Uterus (tissue), 4 donors: Measurements from ENCODE around the gene CLNK. TPM values are rescaled to one million over a fixed set of nuclear protein-coding genes. Genes with fewer than 3 reads are reported as not detected.

Source experiments
- DNase-seq, 2 donors: peaks; one replicate each; pipeline ENCODE4 v3.0.0-alpha.2; 2019 to 2020
- H3K27ac ChIP-seq, 2 donors: fragments of 200-600 bp; sonication (generic); 1 replicate in 1 of 2; 2 replicates in 1 of 2; pipeline ENCODE4 v1.5.1; 2016 to 2018
- H3K27me3 ChIP-seq, 2 donors: fragments of 200-600 bp; sonication (generic); one replicate each; pipeline ENCODE4 v1.5.1; 2018 to 2019; ENCODE audit warnings: control low read depth in 1 of 2
- H3K36me3 ChIP-seq, 2 donors: fragments of 200-600 bp; sonication (generic); one replicate each; pipeline ENCODE4 v1.5.1; 2019; ENCODE audit warnings: control low read depth in 1 of 2
- H3K4me1 ChIP-seq, 2 donors: fragments of 200-600 bp; sonication (generic); one replicate each; pipeline ENCODE4 v1.5.1; 2018 to 2019; ENCODE audit warnings: control low read depth in 1 of 2
- H3K4me3 ChIP-seq, 2 donors: fragments of 200-600 bp; sonication (generic); 1 replicate in 1 of 2; 2 replicates in 1 of 2; pipeline ENCODE4 v1.5.1; 2018 to 2019; ENCODE audit warnings: mild to moderate bottlenecking in 1 of 2
- H3K9me3 ChIP-seq, 2 donors: fragments of 200-600 bp; sonication (generic); one replicate each; pipeline ENCODE4 v1.5.1; 2019; ENCODE audit warnings: control low read depth in 1 of 2
- POLR2A ChIP-seq, 2 donors: fragments of 450-650 bp; IDR thresholded peaks; one replicate each; pipeline ENCODE4 v1.6.1; 2016; ENCODE audit warnings: antibody characterized with exemption in 2 of 2, mild to moderate bottlenecking in 1 of 2, moderate library complexity in 1 of 2
- intact Hi-C: fragments of 100-400 bp; cut with DNase I; formaldehyde crosslinking; loops from one replicate; pipeline ENCODE4 v1.15.1; 2023; ENCODE audit warnings: low total_unique reads
- total RNA-seq, 4 donors: library from RNA; depleted of rRNA in 3 of 4; stranded (reverse); fragments of >200 nt in 3 of 4; gene quantifications; one replicate each; pipeline versions ENCODE4 v1.1.0 to v1.2.4, GENCODE V29; 2014 to 2023
- TF ChIP-seq, protein P1 (sequence below), 4 experiments: fragments of 200-600 bp in 2 of 4; fragments of 450-650 bp in 2 of 4; sonication (generic) in 2 of 4; IDR thresholded peaks; one replicate each; pipeline ENCODE4 v1.5.1; 2016 to 2019; ENCODE audit warnings: antibody characterized with exemption in 4 of 4, mild to moderate bottlenecking in 2 of 4, moderate library complexity in 1 of 4
- donor health status: DM: yes; HTN: yes; CAD: no.

The CLNK gene
- total RNA-seq, 4 donors from 2014 or later: not detected

GRCh38 chr4:10532155-10532554, 152.4 kb downstream of the CLNK start:
- Histone ChIP-seq H3K36me3 (no peaks in the 10 kb centered on the region), H3K4me1 (no peaks in the 10 kb centered on the region), H3K9me3 (no peaks in the 10 kb centered on the region), H3K4me3 (no peak overlapping the region), H3K27me3 (no peaks in the 10 kb centered on the region), H3K27ac (no peak overlapping the region)
- intact Hi-C loops: loop anchor here (10.0 kb wide), 1 partner anchor 387 kb away; no protein-coding TSS in a partner anchor
- no peak for TF ChIP-seq POLR2A (IDR thresholded peaks at IDR 0.05)
- TF ChIP-seq, protein P1, sequence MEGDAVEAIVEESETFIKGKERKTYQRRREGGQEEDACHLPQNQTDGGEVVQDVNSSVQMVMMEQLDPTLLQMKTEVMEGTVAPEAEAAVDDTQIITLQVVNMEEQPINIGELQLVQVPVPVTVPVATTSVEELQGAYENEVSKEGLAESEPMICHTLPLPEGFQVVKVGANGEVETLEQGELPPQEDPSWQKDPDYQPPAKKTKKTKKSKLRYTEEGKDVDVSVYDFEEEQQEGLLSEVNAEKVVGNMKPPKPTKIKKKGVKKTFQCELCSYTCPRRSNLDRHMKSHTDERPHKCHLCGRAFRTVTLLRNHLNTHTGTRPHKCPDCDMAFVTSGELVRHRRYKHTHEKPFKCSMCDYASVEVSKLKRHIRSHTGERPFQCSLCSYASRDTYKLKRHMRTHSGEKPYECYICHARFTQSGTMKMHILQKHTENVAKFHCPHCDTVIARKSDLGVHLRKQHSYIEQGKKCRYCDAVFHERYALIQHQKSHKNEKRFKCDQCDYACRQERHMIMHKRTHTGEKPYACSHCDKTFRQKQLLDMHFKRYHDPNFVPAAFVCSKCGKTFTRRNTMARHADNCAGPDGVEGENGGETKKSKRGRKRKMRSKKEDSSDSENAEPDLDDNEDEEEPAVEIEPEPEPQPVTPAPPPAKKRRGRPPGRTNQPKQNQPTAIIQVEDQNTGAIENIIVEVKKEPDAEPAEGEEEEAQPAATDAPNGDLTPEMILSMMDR (IDR thresholded peaks at IDR 0.05): no peak
- DNase-seq: no peak

DNA sequence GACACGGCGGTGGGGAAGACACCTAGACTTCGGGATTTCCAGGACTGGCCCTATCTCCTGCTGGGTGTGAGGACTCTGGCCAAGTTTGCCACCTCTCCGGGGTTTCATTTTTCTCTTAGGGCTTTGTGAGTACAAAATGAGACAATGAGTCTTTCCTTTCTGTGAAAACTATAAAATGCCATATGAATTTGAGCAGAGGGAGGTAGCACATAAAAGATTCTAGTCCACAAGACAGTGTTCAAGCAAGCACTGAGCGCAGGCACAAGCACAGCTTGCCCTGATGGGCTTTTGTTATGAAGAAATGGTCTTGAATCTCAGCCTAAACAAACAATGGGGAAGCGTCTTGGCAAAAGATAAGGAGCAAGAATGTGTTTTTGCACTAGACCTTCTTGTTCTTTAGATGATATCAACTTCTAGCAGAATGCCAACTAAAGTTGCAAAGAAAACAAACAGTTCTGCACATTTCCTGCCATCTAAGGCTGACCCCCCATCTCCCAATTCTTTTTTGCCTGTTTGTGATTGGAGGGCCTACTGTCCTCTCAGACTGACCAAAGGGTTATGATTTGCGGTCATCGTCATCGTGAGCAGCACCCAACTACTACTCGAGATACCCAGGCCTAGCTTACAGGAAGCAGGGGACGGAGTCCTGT, 154.3 kb downstream of the CLNK start:
- Histone ChIP-seq H3K9me3 (no peaks in the 10 kb centered on the region), H3K4me3 (no peak overlapping the region), H3K27ac (no peak overlapping the region), H3K36me3 (no peaks in the 10 kb centered on the region), H3K4me1 (no peaks in the 10 kb centered on the region), H3K27me3 (no peaks in the 10 kb centered on the region)
- intact Hi-C loops: loop anchor here (10.0 kb wide), 1 partner anchor 385 kb away; no protein-coding TSS in a partner anchor
- DNase-seq: peak in 1 of 2 donors; percentile 18
- TF ChIP-seq, protein P1 (IDR thresholded peaks at IDR 0.05): no peak
- TF ChIP-seq POLR2A (IDR thresholded peaks at IDR 0.05): no peak

DNA sequence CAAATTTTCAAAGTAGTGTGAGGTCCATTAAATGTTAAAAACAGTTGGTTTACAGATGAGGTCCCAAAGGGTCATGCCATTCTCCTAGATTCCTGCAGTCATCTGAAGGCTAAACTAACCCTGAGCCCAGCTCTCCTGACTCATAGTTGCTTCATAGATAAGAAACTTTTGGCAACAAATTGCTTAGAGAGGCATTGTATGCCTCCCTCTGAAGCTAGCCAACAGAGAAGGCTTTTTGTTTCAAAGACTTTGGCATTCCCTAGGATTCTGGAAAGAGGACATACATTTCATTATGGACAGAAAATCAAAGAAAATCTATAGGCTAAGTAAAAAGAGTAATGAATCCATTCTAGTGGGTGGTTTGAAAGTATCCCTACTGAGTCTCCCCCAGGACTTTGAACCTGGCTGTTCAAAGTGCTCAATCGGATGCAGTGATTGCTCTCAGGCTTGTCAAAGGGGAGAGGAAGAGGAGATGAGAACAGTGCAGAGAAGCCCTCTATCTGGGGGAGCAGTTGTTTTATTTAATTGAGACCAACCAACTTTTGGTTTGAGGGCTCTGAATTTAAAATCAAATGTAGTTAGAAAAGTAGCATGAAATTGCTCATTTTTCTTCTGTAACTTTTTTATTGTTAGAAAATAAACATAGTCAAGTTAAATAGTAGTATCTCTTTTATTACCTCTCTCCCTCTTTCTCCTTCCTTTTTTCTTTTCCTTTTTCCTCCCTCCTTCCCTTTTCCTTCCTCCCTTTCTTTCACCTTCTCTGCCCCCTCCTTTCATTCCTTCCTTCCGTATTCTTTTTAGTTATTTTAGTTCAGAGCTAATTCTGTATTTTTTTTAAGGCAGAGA, 155.1 kb downstream of the CLNK start:
- no peak for DNase-seq
- Histone ChIP-seq H3K27ac (no peak overlapping the region), H3K9me3 (no peaks in the 10 kb centered on the region), H3K4me1 (no peaks in the 10 kb centered on the region), H3K4me3 (no peak overlapping the region), H3K36me3 (no peaks in the 10 kb centered on the region), H3K27me3 (no peaks in the 10 kb centered on the region)
- no peak for TF ChIP-seq POLR2A (IDR thresholded peaks at IDR 0.05)
- TF ChIP-seq, protein P1 (IDR thresholded peaks at IDR 0.05): no peak
- intact Hi-C loops: loop anchor here (10.0 kb wide), 1 partner anchor 385 kb away; no protein-coding TSS in a partner anchor

DNA sequence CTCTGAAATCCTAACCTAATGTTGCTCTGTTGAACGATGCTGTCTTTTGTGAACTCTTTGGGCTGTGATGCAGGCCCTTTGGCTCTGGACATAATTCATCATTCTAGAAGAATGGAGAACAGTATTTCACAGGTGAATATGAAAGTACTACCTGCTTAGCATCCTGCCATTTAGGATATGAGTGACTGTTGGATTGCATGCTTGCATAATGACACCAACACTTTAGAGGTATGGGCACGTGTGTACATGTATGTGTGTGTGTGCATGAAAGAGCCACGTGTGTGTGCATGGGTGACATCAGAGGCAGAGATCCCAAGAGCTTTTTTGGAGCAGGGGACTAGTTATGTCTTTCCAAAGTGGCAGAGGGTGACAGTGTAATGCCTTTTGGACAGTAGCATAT, 157.1 kb downstream of the CLNK start:
- Histone ChIP-seq H3K27me3 (no peaks in the 10 kb centered on the region), H3K4me1 (no peaks in the 10 kb centered on the region)

More for the DNA sequence above, 157.1 kb downstream of the CLNK start:
- H3K27ac ChIP-seq: no peak overlapping the region
- no peak for DNase-seq
- no peaks in the 10 kb centered on the region for H3K9me3 ChIP-seq
- H3K4me3 ChIP-seq: no peak overlapping the region
- no peak for TF ChIP-seq POLR2A (IDR thresholded peaks at IDR 0.05)
- TF ChIP-seq, protein P1 (IDR thresholded peaks at IDR 0.05): no peak
- intact Hi-C loops: no loop called here
- H3K36me3 ChIP-seq: no peaks in the 10 kb centered on the region
